GM18861 (cell line): ENCODE data around the gene IFNA17.
"Not testable (repeated sequence)": the region's sequence is repeated elsewhere in the genome, so short reads cannot be mapped to it uniquely, and the experiment has no call there.

ENCODE experiments used
- ATAC-seq: cut with Tn5 transposase; IDR thresholded peaks from one replicate; pipeline ENCODE4 v1.9.1; 2021; ENCODE audit not compliant: unreplicated experiment

The IFNA17 gene

GRCh38 chr9:21210782-21211181, 17.2 kb downstream of the IFNA17 start:
- ATAC-seq, result not testable (repeated sequence)

- ATAC-seq, result no peak
Observed at GRCh38 chr9:21210311-21210710, 17.7 kb downstream of the IFNA17 start.

GRCh38 chr9:21207043-21207442, 21.0 kb downstream of the IFNA17 start, which contains the start of gene IFNA10:
Gene IFNA10 (minus strand): TSS chr9:21207143. CDS start chr9:21207097, 46 bp downstream.
- ATAC-seq, result not testable (repeated sequence)

- ATAC-seq, result no peak
Observed at GRCh38 chr9:21205204-21205603, 22.8 kb downstream of the IFNA17 start.

GRCh38 chr9:21202105-21202504, 25.9 kb downstream of the IFNA17 start, which contains the start of gene IFNA7:
Gene IFNA7 (minus strand): TSS chr9:21202205. CDS start chr9:21202165, 40 bp downstream.
- ATAC-seq, result not testable (repeated sequence)

GRCh38 chr9:21194867-21195776, 32.9 kb downstream of the IFNA17 start:
- peak; percentile 84 for ATAC-seq

- ATAC-seq, result not testable (repeated sequence)
Observed at GRCh38 chr9:21187487-21187886, 40.5 kb downstream of the IFNA17 start, which contains the start of gene IFNA4. Gene IFNA4 (minus strand): TSS chr9:21187587. CDS start chr9:21187531, 56 bp downstream.

- ATAC-seq, result peak; percentile 80
Observed at GRCh38 chr9:21182810-21183736, 44.9 kb downstream of the IFNA17 start.
